ENCODE measurements around the gene LRAT. TPM values are rescaled to one million over a fixed set of nuclear protein-coding genes. Genes with fewer than 3 reads are reported as not detected.
"Not testable (repeated sequence)": the region's sequence is repeated elsewhere in the genome, so short reads cannot be mapped to it uniquely, and the experiment has no call there.

Gene LRAT
- 0.78 TPM for total RNA-seq

DNA sequence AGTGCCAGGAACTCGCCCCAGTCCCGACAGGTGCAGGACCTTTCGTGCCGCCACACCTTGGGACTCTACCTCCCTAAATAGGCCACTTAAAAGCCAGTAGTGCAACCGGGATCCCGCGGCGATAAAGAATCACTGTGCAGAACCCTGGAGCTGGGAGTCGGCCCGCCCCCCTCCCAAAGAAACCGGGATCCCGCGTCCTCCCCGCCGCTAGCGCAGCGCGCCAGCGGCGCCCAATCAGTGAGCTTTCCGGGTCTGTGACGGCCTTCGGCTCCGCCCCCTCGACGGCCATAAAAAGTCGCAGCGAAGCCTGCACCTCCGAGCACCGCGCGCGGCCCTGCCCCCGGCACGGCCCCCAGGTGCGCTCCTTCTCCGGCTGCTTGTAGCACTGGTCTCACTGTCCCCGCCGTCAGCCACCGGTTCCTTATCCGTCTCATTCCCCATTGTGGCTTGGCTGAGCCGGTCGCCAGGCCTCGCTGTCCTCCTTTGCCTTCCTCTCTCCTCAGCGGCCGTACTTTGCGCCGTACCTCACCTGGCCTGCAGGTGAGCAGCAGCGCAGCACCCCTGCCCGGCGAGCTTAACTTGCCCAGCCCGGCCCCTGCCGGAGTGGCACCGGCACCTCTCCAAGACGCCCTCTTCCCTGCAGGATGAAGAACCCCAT lies at the start of gene LRAT:
Gene LRAT, plus strand, starts transcription at position 318 of the 658 bp plus-strand sequence. Its CDS starts 327 bp downstream, at position 645.
- no peak for DNase-seq

DNA sequence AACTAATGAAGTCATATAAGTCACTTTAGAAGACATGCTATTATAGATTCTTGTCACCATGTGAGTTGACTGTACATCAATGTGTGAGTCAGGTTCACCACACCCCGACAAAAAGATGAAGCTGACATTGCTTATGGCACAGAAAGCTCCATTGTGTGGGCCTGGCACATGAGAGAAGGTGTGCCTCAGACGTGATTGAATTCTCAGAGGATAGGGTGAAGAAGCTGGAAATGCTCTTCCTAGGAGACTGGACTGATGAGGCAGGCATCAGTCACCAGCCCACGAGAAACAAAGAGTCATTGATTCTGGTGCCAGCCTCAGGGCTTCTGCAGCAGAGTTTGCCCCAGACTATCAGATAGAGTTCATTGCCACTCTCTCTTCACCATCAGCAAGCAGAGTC lies 35.9 kb upstream of the LRAT start:
- no peak for DNase-seq

DNA sequence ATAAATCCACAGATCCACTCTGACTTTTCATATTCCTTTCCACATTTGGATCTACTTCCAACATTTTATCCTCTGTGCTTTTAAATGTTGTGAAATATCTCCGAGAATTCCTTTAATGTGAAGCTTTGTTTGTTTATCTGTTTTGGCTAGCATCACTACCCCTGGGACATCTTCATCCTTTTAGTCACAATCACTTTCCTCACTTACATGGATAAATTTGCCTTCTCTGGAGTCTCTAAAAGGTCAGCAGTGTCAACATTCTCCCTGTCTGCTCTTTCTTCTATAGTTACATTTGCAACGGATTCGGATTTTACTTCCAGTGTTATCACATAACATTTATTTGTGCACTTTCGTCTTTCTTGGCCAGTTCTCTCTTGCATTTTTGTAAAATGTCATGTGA lies 34.2 kb upstream of the LRAT start:
- DNase-seq: no peak

DNA sequence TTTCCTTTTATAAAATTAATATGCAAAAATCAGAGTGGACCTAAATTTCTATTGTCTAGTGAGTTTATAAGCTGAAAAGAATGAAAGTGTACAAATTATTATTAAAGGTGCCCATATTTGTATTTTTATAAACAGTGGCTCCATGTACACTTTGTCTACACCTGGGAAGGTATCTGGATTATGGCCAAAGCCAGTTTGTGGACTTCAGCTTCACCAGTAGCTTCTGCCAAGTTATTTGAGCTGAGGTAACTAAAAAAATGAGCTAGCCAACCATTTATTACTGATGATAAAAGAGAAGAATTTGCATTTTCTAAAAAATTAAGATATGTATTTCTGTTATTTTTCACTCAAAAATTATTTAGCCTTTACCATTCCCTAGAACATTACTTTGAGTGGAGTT lies 32.3 kb upstream of the LRAT start:
- no peak for DNase-seq

DNA sequence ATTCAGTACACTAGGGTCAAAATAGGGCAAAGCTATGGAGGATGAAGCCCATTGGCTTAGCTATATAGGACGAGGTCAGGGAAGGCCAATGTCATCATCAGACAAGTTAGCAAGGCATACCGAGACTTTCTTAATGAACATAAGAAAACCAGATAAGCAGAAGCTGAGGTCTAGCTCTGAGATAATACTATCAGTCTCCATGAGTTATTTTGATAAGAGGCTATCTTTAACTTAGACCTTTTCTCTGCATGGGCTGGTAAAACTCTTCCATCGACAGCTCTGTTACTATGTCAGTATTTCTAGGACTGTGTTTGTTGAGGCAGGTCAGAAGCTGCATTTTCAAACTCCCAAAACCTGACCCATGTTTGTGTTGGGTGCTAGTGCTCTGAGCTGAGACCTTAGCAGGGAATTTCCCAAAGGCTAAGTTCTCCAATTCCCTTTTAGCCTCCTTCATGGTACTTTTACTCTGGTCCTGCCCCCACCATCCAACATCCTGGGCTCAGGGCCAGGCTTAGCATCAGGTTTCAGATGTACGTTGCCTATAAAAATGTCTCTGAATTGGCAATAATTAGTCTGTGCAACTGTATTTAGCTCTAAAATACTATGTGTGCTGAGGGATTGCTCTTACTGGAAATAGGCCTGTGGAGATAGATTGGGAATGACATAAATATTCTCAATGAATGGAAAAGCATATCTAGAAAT lies 29.3 kb upstream of the LRAT start:
- no peak for DNase-seq

DNA sequence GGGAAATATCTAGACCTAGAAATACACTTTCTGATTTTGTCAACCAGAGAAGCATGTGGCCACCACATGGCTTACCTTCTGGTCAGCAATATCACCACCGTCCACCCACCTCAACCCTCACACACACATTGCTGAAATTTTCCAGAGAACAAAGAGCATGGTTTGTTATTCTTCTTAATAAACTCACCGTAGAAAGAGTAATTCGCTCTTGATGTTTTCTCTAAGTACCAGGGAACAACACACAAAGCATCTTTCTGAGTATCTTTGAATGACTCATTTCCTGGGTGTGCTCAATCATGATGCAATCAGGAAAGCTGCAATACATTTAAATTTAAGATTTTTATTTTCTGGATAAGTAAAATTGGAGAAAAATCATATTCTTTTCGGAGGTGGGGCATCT lies 24.7 kb upstream of the LRAT start:
- DNase-seq: no peak

DNA sequence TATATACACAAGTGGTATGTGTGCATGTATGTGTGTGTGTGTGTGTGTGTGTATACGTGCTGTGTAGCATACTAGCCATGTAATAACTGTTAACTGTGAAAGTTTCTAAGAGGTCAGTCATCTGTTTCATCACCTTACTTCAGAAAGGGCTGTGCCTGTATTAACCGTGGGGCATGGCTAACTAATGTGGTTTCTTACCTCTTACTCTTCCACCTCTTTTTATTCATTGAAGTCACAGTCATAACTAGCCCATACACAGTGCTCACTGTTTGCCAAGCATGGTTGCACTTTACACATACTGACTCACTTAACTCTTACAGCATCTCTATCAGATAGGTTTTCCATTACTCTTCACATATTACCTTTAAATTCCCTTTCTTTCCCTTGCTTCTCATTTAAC lies 23.7 kb upstream of the LRAT start:
- DNase-seq: no peak

DNA sequence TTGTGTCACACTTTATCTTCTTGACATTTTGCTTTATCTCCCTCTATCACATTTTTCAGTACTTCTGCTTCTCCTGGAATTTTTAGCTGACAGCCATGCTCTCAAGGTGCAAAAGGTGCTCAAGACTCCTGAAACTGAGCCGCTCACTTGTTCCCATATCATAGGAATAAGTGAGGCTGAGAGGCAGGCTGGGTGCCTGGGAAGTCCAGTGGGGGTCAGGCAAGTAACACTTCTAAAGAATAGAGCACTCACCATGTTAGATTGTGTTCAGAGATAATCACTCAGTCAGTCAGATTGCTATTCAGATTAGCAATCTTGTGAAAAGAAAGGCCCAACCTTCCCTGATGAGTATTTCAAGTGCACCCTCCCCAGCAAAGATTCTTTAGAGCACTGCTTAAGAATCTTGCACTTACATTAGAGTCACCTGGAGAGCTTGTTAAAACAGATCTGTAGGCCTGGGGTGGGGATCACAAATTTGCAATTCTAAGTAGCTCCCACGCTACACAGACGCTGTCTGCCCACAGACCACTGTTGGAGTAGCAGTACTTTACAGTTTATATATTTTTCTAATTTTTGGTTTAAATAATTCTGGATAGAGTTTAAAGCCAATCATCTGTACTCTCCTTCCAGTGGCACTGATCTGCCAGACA lies 23.1 kb upstream of the LRAT start:
- no peak for DNase-seq

DNA sequence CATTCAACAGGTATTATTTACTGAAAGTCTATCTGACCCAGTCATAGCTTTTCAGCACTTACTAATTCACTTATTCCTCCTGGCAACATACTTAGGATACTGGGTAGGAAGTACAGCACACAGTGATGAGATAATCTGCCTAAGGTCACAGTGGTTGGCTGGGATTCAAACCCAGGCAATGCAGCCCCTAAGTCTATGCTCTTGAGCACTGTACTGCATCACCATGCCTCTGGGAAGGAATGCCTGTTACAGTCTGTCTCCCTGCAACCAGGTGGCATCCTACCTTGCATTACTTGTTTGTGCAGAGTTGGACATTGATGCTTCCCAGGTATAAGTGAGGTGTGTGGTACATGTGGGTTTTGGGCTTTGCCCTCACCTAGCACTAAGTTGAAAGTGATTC lies 21.5 kb upstream of the LRAT start:
- no peak for DNase-seq

DNA sequence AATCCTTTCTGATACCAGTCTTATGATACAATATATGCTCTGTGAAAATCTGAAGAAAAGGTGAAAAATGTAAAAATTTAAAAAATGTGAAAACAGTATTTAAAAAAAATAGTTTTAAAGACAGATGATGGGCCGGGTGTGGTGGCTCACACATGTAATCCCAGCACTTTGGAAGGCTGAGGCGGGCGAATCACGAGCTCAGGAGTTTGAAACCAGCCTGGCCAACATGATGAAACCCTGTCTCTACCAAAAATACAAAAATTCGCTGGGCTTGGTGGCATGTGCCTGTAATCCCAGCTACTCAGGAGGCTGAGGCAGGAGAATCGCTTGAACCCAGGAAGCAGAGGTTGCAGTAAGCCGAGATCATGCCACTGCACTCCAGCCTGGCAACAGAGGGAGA lies 20.2 kb upstream of the LRAT start:
- not testable (repeated sequence) for DNase-seq

DNA sequence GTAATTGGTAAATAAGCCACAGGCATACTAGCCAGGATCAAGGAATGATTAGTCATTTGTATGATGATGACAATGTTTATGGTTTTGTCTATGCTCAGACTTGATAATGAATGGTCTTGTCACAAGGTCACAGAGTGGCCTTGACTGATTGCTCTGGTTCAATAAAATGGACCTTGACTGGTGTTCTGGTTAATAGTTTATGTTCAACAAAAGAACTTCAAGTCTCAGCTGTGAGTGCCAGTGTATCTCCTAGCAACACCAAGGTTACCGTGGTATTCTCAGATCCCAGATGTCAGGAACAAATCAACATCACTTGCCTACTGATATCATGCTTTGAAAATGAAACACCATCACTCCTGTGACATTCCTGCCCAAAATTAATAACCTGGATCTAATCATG lies 16.3 kb upstream of the LRAT start:
- no peak for DNase-seq

DNA sequence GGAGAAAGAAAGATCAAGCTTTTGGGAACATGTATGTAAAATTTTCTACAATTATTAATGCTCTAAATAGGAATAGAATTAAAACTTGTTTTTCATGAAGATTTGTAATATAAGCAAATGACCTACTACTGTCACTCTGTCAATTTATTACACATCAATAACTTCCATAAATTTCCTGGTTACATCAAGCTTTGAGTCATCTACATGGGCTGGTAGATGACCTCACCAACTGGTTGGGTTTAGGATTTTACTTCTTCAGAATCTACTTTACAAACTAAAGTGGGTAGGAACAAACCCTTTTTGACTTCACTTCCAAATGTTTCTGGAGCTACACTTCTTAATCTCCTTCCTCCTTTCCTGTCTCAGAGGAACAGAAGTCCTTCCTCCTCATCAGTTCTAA lies 12.0 kb upstream of the LRAT start:
- no peak for DNase-seq

DNA sequence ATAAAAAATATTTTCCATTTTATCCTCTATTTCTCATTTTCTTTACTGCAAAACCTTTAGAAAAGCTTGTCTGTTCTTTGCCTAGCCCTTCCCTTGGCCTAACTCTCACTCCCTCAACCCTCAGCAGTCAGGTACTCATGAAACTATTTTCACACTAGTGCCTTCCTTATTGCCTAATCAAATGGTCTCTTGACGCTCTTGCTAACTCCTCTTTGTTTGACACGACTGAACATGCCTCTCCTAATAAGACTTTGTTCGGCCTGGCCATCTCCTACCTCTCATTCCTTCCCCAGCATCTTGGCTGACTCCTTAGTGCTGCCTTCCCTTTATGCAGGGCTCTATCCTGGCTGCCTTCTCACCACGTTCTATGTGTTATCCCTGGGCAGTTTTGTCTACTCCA lies 11.1 kb upstream of the LRAT start:
- DNase-seq: no peak

DNA sequence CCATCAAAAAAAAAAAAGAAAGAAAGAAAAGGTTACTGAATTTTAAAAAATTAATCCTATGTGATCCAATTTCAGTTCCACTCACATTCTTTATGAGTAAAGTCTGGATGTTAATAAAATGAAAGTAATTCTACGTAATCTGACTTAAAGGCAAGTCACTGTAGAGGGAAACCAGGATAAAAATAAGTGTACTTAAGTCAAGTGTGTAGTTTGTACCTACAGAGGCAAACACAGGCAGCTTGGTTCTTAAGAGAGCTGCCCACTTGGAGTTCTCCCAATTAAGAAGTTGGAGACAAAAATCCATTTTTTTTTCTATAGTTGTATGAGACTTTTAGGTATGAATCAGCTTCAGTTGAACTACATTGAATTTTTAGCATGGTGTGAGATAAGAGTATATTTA lies 7.0 kb upstream of the LRAT start:
- DNase-seq: no peak

DNA sequence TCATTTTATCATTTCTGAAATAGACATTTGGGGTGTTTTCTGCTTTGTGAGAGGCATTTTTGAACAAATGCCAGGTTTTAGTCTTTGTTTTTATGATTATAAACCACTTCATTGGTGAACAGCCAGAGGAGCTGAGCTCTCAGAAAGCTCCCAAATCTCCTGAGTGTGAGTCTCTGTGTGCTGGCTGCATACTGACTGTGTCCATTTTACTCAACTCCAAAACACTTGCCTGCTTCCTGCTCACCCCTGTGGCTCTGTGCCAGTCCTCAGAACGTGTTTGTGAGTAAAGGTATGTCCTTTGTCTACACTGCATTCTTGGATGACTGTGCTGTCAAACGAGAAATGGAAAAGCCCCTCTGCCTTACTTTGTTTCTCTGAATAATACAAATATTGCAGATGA lies 5.4 kb upstream of the LRAT start:
- no peak for DNase-seq

DNA sequence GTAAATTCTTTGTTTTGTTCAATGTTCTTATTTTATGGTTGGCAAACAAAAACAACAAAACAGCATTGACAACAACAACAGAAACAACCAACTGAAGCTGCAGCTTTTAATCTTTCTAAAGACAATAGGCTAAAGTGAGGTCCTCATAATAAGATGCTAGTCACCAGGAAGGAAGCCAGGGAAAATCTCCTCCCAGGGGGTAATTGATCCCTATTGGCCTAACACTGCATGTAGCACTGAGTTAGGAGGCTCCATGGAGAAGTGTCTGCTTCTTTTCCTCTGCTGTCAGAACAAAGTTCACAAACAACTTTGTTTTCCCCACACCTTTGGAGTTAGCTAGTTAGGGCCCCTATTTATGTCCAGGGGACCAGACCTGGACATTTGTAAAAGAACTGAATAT lies 4.7 kb upstream of the LRAT start:
- DNase-seq: no peak

DNA sequence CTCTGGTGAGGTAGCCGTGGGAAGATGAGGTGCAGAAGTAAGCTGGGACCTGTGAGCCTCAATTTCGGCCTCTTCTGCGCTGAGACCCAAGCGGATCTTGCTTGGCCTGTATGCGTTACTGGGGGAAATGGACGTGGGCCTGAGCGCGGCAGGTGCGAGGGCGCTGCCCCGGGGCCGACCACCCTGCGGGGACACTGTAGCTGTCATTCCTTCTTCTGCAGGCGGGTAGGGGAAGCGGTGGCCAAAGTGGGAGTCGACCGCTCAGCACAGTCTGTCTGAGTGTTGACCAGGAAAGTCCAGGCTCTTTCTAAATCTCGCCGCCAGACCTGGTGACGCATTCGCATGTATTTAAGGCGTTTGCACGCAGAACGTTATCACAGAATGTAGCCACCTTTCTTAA lies 3.3 kb upstream of the LRAT start:
- no peak for DNase-seq

DNA sequence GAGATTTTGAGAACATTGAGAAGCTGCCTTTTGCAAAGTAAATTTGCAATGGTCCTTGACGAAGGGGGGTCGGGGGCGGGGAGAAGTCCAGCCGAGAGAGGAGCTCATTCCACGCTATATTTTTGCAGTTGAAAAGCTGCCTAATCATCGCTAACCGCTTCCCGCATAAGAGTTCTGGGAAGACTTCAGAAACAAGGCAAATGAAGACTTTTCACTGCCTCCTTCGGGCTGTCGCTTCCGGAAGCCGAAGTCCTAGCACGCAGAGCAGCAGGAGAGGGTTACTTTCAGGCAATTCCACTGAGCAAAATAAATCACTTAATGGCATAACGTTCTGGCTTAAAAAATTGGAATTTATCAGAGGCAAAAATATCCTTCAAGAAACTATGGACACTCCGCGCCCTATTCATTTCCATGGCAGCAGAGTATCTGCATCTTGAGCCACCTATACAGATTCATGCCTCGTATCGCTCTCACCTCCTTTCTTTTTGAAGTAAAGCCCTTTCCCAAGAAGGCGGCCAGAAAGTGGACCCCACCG lies 2.6 kb upstream of the LRAT start:
- DNase-seq: no peak

DNA sequence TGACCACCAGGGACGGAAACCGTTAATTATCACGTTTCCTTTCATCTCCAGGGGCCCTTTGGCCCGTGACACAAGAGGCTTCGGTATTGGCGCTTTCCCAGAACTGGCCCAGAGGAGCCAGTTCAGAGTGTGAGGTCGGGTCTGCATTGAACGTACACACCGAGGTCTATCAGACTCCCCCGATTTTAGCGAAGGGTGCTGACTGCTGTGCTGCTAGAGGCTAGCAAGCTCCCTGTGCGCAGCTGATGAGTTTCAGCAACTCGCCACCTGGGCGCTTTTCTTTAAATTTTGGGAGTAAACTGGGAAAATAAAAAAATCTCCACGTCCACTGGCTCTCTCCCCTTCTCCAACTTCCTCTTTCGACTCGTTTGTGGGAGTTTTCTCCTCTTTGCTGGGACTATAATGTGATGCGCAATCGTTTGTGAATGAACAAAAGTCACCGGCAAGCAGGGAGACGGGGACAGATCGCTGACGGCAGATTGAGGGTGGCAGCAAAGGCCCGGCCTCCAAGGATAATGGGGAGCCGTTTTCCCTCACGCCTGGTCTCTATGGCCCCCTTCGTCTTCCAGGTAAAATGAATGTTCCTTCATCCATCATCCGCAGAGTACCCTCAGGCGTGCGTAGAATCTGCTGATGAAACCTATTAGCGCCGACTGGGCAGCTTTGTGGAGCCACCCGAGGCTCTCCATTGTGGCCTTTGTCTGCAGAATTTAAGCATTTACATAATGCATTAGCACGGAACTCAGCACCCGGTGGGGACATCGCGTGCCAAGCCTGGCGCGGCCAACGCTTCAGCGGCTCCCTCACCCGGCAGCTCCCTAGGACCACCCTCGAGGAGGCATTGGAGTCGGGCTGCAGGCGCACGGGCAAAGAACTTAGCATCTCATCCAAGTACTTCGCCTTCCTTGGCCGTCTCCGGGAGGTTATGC lies 1.6 kb upstream of the LRAT start:
- DNase-seq: no peak

DNA sequence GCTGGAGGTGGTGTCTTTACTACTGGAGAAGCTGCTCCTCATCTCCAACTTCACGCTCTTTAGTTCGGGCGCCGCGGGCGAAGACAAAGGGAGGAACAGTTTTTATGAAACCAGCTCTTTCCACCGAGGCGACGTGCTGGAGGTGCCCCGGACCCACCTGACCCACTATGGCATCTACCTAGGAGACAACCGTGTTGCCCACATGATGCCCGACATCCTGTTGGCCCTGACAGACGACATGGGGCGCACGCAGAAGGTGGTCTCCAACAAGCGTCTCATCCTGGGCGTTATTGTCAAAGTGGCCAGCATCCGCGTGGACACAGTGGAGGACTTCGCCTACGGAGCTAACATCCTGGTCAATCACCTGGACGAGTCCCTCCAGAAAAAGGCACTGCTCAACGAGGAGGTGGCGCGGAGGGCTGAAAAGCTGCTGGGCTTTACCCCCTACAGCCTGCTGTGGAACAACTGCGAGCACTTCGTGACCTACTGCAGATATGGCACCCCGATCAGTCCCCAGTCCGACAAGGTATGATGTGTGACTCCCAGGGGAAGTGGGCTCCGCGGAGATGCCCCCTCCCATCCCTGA lies 634 bp downstream of the LRAT start:
- DNase-seq: no peak

DNA sequence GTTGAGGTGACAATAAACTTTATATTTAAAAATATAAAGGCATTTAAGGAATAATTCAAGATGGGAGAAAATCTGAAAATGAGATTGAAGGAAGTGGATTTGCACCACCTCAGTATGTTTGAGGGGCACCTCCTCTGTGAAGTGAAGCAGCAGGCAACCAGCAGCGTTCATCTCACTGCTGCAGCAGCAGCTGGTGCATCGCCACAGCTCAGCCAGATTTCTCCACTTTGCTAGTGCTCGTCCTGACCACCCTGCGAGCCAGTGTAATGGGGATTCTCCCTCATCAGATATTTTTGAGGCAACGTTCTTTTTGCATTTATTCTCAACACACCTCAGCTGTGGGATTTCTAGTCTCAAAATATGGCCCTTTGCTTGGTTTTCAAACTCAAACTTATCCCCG lies 13.9 kb downstream of the LRAT start:
- no peak for DNase-seq

DNA sequence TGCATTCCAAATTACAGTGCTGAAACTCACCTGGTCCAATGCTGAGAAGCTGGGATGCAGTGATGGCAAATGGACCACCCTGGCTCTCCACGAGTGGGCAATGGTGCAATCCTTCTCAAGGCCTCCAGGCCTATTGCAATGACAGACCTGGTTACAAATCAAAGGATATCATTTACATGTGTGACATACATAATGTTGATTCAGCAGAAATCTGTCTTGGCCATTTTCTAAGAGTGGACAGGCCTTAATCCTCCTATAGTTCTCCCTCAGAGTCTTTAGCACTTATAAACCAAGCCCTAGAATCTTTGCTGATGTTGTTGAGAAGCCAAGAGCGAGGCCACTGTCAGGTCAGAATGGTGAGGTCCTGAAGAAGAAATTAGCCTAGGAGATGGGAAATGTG lies 17.1 kb downstream of the LRAT start:
- DNase-seq: no peak
